Activated naive CD4-positive, alpha-beta T cell treated with Interleukin-2 at 50 U/mL for 16 hours (primary cell): Measurements from ENCODE around the gene IL31RA.
"Not testable (repeated sequence)": the region's sequence is repeated elsewhere in the genome, so short reads cannot be mapped to it uniquely, and the experiment has no call there.

ENCODE experiments used
- DNase-seq: peaks from one replicate; pipeline ENCODE4 v3.0.0-alpha.2; 2020

The IL31RA gene

GRCh38 chr5:55927861-55928655 lies 76.9 kb downstream of the IL31RA start:
- DNase-seq, result no peak

- no peak for DNase-seq
These were observed 78.1 kb downstream of the IL31RA start for GRCh38 chr5:55929020-55929799.

GRCh38 chr5:55932700-55933099 lies 81.5 kb downstream of the IL31RA start:
- DNase-seq, result no peak

- no peak for DNase-seq
These were observed 82.4 kb downstream of the IL31RA start for GRCh38 chr5:55933377-55934114.

GRCh38 chr5:55934115-55934613 lies 83.0 kb downstream of the IL31RA start:
- no peak for DNase-seq

GRCh38 chr5:55934720-55935119 lies 83.6 kb downstream of the IL31RA start:
- DNase-seq, result no peak

- DNase-seq, result no peak
These were observed 84.2 kb downstream of the IL31RA start for GRCh38 chr5:55935371-55935770.

GRCh38 chr5:55936100-55936693 lies 85.0 kb downstream of the IL31RA start:
- DNase-seq, result peak; percentile 80

GRCh38 chr5:55937598-55937997 lies 86.4 kb downstream of the IL31RA start:
- DNase-seq, result not testable (repeated sequence)

- not testable (repeated sequence) for DNase-seq
These were observed 90.0 kb downstream of the IL31RA start for GRCh38 chr5:55941154-55941553.

- DNase-seq, result no peak
These were observed 108.1 kb downstream of the IL31RA start for GRCh38 chr5:55959208-55959607.

GRCh38 chr5:55960779-55961178 lies 109.6 kb downstream of the IL31RA start:
- no peak for DNase-seq

- DNase-seq, result no peak
These were observed 114.4 kb downstream of the IL31RA start for GRCh38 chr5:55965525-55965924.

GRCh38 chr5:55966284-55966683 lies 115.1 kb downstream of the IL31RA start:
- no peak for DNase-seq

GRCh38 chr5:55969956-55970355 lies 118.8 kb downstream of the IL31RA start:
- no peak for DNase-seq
